ENCODE measurements around the gene TMEM18.
A peak's percentile ranks its signal among the peaks of the same experiment; 100 is the strongest.
"Not testable (repeated sequence)": the region's sequence is repeated elsewhere in the genome, so short reads cannot be mapped to it uniquely, and the experiment has no call there.

The TMEM18 gene

DNA sequence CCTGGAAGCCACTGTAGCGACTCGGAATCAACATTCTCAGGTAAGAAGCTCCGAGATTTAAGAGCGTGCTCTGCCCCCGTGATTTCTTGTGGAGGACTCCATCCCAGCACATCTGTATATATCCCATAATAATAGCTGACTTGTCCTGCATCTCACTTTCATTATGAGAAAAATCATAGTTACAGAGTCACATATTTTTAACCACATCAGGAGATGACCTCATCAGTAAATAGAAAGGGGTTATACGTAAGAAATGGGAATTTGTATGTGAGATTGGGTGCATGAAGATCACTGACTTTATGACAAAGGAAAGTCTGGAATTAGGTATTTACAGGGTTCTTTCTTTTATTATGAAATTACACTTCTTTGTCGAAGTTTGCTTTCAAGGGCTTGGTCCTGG, 16.4 kb upstream of the TMEM18 start:
- DNase-seq (ENCODE audit: low read depth): no peak

DNA sequence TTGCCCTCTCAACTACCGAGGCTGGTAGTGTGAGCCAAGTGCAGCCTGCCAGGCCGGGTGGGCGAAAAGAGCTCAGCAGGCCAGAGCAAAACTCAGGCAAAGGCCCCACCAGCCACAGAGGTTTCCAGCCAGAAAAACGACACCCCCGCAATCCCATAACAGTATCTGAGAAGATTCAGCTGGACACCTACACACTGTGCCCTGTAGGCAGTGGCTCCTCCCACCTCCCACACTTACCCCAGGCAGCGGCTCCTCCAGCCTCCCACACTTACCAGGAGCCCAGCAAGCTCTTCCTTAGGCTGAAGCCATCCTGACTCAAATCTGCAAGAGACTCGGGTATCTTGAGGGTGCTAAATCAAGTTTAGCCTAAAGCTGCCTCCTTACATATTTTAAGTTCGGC, 15.6 kb upstream of the TMEM18 start:
- DNase-seq (ENCODE audit: low read depth): no peak

- DNase-seq (ENCODE audit: low read depth): no peak
These were observed 14.9 kb upstream of the TMEM18 start for GRCh38 chr2:691821-692761.

DNA sequence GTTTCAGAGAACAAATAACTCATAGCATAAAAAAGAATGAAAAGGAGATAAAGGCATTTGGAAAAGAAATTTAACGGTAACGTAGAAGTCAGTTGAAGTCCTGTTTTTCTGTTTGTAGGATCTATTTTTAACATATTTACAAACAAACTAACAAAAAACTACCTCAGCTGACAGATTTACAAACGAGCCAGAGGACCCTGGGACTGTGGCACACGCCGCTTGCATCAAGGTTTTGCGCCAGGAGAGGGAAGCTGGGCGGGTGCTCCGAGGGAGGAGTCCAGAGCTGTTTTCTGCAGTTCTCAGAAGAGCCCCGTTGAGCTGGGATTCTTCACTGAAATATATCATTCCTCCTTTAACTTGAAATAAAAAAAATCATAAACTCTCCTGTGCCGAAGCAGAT, 13.6 kb upstream of the TMEM18 start:
- DNase-seq (ENCODE audit: low read depth): no peak

- DNase-seq (ENCODE audit: low read depth): no peak
These were observed 12.8 kb upstream of the TMEM18 start for GRCh38 chr2:689877-690510.

GRCh38 chr2:689237-689636, 12.0 kb upstream of the TMEM18 start:
- DNase-seq (ENCODE audit: low read depth): no peak

GRCh38 chr2:688504-689076, 11.4 kb upstream of the TMEM18 start:
- no peak for DNase-seq (ENCODE audit: low read depth)

GRCh38 chr2:685421-685820, 8.2 kb upstream of the TMEM18 start:
- DNase-seq (ENCODE audit: low read depth): no peak

- not testable (repeated sequence) for DNase-seq (ENCODE audit: low read depth)
These were observed 7.7 kb upstream of the TMEM18 start for GRCh38 chr2:684913-685312.

DNA sequence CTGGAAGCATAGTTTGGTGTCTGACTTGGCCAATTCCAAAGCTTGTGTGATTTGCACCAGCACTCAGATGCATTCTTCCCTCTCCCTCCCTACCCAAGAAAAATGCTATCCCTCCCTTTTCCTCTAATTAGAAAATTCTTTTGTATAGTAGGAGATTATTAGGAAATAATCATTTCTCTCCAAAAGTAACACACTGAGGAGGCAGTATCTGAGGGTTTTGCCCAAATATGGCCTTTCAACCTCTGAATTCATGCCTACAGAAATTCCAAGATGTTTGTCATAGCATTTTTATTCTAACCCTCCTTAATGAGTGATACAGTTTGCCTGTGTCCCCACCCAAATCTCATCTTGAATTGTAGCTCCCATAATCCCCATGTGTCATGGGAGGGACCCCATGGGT, 5.0 kb upstream of the TMEM18 start:
- no peak for DNase-seq (ENCODE audit: low read depth)

DNA sequence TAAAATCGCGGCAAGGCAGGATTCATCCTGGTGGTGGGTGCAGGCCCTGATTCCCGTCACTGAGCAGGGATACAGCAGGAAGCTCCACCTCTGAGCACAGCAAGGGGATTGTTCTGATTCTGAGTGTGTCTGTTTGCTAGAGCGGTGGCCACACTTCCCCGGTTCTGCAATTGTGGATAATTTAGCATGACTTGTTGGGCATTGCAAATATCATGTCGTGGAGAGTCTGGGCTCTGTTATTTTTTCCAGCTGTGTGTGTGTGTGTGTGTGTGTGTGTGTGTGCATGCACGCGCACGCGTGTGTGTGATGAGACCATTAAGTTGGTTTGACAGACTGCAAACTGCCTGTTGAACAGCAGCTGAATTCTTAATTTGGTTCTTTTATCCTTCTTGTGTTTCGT, 4.1 kb upstream of the TMEM18 start:
- DNase-seq (ENCODE audit: low read depth): no peak

GRCh38 chr2:680496-680895, 3.3 kb upstream of the TMEM18 start:
- no peak for DNase-seq (ENCODE audit: low read depth)

DNA sequence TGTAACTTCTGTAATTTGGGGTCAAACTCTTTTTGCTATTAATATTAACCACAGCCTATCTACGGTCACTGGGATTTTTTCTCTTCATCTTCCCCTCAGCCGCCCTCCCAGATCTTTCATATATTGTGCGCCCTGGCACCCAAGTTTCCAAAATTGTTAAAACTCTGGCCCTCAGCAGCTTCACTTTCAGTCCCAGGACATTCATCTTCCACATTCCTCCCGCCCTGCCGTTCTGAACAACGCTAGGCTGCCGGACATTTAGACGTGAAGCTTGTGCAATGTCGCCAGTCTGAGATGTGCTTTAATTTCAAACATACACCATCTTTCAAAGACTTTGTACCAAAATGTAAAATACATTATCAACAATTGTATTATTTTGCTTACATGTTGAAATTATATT, 1.8 kb upstream of the TMEM18 start:
- no peak for DNase-seq (ENCODE audit: low read depth)

DNA sequence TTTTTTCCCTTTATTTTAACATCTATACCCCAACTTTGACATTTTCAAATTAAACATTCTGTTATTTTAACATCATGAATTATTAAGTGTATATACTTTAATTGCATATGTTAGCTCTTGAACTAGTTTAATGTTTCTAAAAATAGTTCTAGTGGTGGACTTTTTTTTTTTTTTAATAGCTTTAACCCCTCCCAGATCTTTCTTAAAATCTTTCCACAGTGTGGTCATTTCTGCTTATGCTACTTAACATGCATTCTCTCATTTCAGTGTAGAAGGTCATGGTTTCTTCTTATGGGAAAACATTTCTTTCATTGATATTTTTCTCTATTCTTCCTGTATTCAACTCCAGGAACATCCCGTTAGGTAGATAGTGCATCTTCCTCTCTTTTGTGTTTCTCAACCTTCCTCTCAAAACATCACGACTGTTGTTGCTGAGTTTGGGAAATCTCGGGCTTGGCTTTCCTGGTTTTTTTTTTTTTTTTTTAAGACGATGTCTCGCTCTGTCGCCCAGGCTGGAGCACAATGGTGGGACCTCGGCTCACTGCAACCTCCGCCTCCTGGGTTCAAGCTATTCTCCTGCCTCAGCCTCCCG, 849 bp upstream of the TMEM18 start:
- DNase-seq (ENCODE audit: low read depth): peak; percentile 26

DNA sequence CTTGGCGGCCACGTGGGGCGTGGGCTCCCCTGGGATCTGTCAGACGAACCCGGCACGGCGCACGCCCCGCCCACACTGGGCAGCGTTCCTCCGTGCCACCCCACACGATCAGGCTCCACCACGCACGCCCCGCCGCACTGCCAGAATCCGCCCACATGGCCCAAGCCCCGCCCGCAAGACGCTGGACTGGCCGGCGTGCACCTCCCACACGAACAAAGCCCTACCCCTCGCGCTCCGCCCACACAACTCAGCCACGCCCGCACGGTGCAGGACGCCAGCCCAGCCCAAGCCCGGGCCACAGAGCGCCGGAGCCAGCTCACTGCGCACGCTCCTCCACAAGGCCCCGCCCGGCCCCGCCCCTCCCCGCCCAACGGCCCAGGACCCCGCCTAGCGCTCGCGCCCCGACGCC, 555 bp downstream of the TMEM18 start:
- peak; percentile 99 for DNase-seq (ENCODE audit: low read depth)

DNA sequence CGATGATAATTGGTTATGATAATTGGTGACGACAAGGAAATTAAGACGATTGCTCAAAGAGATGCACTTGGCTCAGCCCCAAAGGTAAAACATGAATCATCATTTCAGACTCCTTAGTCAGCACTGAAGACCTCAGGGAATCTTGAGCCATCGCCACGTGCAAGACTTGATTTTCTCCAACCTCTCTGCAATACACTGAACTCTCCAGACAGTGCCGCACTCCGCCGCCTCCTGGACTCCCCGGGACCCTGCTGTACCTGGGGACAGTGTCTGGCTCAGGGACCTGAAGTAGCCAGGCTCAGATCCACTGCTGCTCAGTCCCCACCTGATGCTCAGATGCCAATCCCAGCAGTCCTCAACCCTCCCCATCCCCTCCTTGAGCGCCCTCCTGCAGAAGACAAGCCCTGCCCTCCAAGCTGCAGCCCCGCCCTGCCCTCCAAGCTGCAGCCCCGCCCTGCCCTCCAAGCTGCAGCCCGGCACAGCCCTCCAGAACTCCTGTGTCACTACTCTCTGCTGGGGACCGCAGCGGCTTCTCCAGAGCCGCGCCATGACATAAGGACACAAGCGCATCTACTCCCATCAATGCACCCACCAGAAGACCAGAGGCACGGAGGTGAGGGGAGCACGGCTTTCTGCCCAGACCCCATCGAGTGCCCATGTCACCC, 1.1 kb downstream of the TMEM18 start:
- peak; percentile 93 for DNase-seq (ENCODE audit: low read depth)

GRCh38 chr2:675460-675859, 1.7 kb downstream of the TMEM18 start:
- DNase-seq (ENCODE audit: low read depth): peak; percentile 20

DNA sequence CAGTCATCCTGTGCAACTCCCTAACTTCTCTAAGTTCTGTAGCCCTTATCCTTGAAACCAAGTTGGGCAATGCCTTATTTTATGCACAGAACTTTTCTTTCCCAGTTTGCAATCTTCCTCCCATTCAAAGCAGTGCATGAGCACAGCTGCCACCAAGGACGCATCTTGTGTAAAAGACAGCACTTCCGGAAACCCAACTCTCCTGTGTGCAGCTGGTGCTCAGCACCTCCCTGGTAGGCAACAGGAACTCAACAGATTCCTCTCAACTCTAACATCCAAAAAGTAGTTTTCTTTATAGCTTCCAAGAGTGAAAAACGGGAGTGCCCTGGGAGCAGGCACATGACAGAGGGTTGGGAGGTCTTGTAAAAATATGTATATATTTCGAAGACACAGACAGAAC, 2.2 kb downstream of the TMEM18 start:
- DNase-seq (ENCODE audit: low read depth): no peak

- DNase-seq (ENCODE audit: low read depth): no peak
These were observed 2.8 kb downstream of the TMEM18 start for GRCh38 chr2:674321-674985.

DNA sequence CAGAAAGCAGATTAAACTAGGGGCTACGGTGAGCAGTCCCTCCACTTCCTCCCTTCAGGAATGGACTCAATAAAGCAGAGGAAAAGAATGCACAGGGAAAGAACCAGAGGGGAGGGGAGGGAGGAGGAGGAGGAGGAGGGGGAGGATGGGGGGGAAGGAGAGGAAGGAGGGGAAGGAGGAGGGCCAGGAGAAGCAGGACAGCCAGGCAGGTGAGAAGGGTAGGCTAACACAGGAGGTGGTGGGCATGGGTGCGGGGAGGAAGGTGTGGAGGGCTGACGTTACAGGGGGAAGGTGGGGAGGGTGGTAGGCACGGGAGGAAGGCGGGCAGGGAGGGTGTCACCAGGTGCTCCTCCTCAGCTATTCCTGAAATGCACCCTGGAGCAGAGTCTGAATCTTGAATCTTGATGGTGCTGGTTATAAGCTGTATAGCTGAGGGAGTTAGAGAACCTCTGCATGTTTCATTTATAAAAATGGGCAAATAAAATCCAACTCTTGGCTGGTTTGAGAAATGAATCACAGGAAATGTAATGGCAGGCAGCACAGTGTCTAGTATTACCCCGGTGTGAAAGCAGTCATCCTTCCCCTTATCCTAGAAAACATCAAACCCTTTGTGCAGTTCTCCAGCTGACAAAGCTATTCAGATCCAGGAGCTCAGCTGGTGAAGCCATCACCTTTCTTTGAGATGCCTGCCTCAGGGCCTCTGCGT, 3.4 kb downstream of the TMEM18 start:
- peak; percentile 32 for DNase-seq (ENCODE audit: low read depth)

DNA sequence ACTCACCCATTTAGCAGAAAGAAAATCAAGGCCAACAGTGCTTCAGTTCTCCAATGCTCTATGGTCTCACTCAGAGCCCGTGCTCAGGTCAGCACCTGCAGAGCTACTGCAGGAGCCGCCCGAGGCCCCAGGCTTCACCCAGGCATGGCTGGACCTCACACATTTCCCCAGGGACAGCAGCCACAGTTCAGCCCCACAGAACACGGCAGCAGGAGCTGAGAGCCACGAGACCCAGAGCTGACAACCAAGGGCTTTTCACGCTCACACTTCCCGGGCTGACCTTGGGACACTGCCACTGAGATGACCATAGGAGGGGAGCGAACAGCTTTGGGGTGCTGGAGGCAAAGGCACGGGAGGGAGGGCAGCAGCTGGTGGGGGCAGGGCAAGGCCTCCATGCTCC, 4.2 kb downstream of the TMEM18 start:
- DNase-seq (ENCODE audit: low read depth): no peak

Measured in fibroblast of gingiva (primary cell).